ENCODE measurements around the gene SLCO2A1.
A peak's percentile ranks its signal among the peaks of the same experiment; 100 is the strongest.

Gene SLCO2A1

DNA sequence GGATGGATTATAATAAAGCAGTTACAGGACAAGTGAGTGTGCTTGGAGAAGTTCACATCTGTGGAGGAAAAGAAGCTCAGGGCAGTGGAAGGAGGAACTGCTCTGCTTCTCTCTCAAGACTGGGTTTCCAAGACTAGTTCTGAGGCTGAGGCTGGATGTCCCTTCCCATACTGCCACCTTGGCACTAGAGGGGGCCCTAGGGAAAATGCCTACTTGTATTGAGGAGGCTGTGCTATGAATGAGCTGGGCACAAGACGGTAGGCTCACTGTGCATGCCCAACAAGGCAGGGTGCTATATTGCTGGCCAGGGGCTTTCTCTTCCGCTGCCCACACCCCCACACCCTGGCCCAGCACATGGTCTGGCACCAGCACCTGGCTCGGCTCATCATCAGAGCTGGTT, 65.2 kb downstream of the SLCO2A1 start:
- no peak for DNase-seq (ENCODE audit: low read depth)
- TF ChIP-seq, protein P1, sequence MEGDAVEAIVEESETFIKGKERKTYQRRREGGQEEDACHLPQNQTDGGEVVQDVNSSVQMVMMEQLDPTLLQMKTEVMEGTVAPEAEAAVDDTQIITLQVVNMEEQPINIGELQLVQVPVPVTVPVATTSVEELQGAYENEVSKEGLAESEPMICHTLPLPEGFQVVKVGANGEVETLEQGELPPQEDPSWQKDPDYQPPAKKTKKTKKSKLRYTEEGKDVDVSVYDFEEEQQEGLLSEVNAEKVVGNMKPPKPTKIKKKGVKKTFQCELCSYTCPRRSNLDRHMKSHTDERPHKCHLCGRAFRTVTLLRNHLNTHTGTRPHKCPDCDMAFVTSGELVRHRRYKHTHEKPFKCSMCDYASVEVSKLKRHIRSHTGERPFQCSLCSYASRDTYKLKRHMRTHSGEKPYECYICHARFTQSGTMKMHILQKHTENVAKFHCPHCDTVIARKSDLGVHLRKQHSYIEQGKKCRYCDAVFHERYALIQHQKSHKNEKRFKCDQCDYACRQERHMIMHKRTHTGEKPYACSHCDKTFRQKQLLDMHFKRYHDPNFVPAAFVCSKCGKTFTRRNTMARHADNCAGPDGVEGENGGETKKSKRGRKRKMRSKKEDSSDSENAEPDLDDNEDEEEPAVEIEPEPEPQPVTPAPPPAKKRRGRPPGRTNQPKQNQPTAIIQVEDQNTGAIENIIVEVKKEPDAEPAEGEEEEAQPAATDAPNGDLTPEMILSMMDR (conservative IDR thresholded peaks at IDR 0.05; ENCODE audit: low read depth, low read length), result peak; percentile 45
- H3K4me3 ChIP-seq (ENCODE audit: low read depth, low read length), result no peak overlapping the region

DNA sequence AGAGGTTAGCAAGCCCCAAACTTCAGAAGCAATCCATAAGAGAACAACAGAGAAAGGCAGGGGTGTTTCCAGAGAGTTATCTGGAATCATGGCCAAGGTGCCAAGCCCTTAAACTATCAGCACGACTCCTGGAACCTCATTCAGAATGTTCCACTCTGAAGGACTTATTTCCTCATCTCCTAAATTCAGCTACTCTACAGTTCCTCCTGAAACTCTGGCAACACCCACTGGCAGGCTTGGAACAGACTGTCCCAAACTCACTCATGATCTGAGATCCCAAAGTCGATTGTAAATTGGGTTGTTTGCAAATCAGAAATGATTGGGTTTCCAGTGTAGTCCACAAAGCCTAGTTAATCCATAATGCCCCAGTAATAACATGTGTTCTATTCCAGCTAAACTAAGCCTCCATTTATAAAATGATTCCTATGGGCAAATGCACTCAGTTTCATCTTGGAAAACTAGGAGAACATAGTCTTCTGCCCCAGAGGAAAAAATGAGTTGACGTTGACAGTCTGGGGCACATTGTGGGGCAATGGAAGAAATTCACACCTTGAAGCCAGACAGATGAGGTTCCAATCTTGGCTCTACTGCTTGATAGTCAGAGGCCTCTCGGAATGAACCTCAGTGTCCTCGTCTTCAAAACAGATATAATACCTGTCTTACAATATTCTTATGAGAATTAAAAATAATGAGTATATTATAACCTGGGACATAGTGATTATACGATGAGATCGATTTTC, 65.9 kb downstream of the SLCO2A1 start:
- no peak overlapping the region for H3K4me3 ChIP-seq (ENCODE audit: low read depth, low read length)
- DNase-seq (ENCODE audit: low read depth), result no peak
- TF ChIP-seq, protein P1 (conservative IDR thresholded peaks at IDR 0.05; ENCODE audit: low read depth, low read length), result no peak

DNA sequence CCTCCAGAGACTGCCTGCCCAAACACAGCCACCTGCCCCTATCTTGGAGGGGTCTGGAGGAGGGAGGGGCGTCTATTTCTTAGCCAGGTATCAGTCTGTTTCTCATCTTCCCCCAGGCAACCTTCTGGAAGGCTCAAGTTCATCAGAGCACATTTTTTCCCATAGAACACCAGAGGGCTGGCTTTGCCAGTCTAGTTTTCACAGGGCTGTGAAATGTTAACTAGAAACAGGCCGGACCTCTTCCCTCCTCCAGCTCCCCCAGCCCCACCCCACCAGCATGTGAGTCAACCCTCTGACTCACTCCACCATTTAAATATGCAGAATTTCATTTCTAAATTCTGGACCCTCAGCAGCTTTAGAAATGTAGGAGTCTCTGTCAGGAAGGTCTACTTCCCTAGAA, 66.9 kb downstream of the SLCO2A1 start:
- TF ChIP-seq, protein P1 (conservative IDR thresholded peaks at IDR 0.05; ENCODE audit: low read depth, low read length), result no peak
- H3K4me3 ChIP-seq (ENCODE audit: low read depth, low read length), result no peak overlapping the region
- DNase-seq (ENCODE audit: low read depth), result peak; percentile 48

DNA sequence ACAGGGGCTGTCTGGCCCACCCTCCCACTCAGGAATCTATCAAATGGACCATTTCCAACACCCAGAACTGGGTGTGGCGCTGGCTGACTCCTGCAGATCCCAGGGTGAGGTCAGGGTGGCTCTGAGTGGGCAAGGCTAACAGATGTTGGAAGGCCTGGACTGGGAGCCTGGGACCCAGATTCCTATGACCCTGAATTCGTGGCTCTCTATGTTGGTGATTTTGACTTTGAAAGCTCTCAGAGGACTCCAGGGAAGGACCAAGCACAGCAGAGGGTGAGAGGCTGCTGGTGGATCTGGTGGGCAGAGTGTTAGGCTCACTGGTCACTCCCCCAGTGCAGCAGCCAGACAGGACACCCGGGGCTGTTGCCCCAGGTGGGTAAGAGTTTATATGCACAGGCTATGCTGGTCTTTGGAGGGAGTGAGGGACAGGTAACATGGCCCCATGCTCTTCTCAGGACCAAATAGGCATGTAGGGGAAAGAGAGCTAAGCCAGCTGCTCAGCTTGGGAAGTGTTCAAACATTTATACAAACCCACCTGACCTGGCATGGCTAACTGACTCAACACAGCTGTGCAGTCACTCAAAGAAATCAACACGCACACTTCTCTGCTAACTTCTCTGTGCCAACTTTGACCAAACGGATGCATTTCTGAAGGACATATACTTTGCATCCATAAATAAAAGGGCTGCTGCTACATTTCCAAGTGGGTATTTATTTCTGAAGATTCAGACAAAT, 71.5 kb downstream of the SLCO2A1 start:
- no peak for DNase-seq (ENCODE audit: low read depth)
- no peak overlapping the region for H3K4me3 ChIP-seq (ENCODE audit: low read depth, low read length)

DNA sequence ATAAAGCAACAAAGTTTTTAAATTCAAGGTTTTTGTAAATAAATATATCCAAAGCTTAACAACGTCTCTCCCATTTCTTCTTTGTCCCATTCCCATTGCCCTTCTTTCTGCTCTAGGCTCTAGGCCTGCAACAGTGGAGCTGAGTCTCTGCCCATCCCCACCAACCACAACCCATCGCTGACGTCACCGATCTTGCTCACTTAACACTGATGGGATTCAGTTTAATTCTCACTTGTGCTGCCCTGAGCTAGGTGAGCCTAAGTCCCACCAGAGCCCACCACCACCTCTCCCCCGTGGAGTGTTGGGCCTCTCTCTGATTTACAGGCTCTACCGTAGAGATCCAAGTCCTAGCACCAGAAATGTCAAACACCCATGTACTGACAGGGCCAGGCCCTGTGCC, 72.7 kb downstream of the SLCO2A1 start:
- no peak overlapping the region for H3K4me3 ChIP-seq (ENCODE audit: low read depth, low read length)
- DNase-seq (ENCODE audit: low read depth), result no peak
- TF ChIP-seq, protein P1 (conservative IDR thresholded peaks at IDR 0.05; ENCODE audit: low read depth, low read length), result no peak

More for the DNA sequence above, 71.5 kb downstream of the SLCO2A1 start:
- TF ChIP-seq, protein P1 (conservative IDR thresholded peaks at IDR 0.05; ENCODE audit: low read depth, low read length), result no peak

DNA sequence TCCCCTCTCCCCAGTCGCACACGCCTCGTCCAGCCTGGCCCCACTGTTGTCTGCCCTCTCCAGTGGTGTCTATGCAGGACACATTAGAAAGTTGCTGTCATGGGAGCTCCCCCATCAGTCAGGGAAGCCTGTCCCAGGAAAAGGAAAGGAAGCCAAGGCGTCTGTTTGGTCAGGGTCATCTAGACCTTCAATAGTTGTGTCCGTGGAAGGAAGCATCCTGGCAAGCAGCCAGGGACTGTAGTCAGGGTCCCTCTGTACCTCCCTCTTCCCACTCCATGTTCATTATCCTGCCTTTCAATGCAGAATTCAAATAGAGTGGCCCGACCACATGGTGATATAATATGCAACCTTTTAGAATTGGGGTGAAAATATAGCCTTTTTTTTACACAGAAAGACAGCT, 73.4 kb downstream of the SLCO2A1 start:
- DNase-seq (ENCODE audit: low read depth), result no peak
- TF ChIP-seq, protein P1 (conservative IDR thresholded peaks at IDR 0.05; ENCODE audit: low read depth, low read length), result no peak
- H3K4me3 ChIP-seq (ENCODE audit: low read depth, low read length), result no peak overlapping the region

All from choroid plexus epithelial cell (primary cell).